Putamen (tissue), 1 donor: ENCODE results near the gene TMEM266.

Experiments
- DNase-seq: peaks from one replicate; pipeline ENCODE4 v3.0.0-alpha.2; 2016; ENCODE audit warnings: low spot score

TMEM266 gene

DNA sequence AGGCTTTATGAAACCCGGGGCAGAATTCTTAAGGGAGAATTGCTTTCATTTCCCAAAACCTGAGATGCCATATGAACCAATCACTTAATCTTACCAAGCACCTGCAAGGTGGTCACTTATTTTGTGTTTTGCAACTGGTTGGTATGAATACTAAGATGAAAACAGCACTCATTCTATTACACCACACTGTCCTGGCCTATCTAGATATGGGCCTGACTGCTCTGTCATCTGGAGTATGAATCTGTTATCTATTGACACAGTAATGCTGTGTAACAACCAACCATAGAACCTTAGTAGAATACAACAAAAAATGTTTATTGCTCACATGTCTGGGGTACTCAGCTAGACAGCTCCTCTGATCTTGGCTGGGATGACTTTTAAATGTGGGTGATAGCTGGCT is 74.8 kb downstream of the TMEM266 start:
- no peak for DNase-seq

- DNase-seq: no peak
Observed at GRCh38 chr15:76135516-76135915, 75.7 kb downstream of the TMEM266 start.

DNA sequence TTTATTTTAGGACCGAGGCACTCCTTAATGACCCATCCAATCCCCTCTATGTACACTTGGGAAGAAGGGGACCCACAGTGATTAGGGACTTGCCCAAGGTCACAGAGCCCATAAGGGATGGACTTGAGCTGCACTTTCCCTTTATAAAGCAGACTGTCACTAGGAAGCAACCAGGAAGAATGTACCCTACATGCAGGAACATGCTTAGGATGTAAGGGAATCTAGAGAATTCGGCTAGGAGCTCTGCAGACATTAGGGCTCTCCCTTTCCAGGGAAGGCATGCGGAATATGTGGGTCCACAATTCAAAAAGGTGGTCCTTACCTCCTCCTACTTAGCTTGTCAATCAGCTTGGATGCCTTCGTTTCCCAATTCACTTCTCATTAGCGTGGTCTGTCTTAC is 78.7 kb downstream of the TMEM266 start:
- no peak for DNase-seq

GRCh38 chr15:76139368-76140073 is 79.7 kb downstream of the TMEM266 start:
- DNase-seq: peak; percentile 31

GRCh38 chr15:76140074-76140464 is 80.3 kb downstream of the TMEM266 start:
- DNase-seq: no peak

GRCh38 chr15:76146812-76147211 is 87.0 kb downstream of the TMEM266 start:
- no peak for DNase-seq

GRCh38 chr15:76147906-76148570 is 88.3 kb downstream of the TMEM266 start:
- DNase-seq: no peak

GRCh38 chr15:76149291-76149915 is 89.6 kb downstream of the TMEM266 start:
- DNase-seq: no peak

GRCh38 chr15:76150513-76150912 is 90.7 kb downstream of the TMEM266 start:
- DNase-seq: no peak

DNA sequence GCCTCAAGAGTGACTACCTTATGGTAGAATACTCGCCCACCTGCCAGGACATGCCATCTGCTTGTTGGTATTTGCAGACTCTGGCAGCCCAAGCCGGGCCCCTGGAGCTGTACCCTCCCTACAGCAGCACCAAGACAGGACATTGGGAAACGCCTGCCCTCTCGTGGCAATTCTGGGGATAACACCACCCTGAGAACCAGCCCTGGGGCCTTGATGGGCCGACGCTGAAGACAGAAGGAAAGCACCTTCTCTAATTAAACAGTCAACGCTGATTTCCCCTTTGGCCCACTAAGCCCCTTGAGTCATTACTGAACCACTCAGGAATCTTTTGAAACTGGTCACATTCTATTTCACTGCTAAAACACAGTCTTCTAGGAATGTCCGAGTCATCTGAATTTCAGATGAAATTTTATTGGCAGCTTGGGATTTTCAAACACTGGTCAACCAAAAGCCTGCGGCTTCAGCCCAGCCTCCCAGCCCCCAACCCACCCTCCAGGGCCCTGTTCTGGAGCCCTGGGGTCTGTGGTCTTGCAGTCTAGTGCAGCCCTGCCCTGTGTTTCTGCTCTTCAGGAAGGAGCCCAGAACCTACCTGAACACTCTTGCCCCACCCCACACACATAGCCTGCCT is 91.3 kb downstream of the TMEM266 start:
- peak; percentile 25 for DNase-seq

GRCh38 chr15:76151599-76151974 is 91.8 kb downstream of the TMEM266 start:
- no peak for DNase-seq

DNA sequence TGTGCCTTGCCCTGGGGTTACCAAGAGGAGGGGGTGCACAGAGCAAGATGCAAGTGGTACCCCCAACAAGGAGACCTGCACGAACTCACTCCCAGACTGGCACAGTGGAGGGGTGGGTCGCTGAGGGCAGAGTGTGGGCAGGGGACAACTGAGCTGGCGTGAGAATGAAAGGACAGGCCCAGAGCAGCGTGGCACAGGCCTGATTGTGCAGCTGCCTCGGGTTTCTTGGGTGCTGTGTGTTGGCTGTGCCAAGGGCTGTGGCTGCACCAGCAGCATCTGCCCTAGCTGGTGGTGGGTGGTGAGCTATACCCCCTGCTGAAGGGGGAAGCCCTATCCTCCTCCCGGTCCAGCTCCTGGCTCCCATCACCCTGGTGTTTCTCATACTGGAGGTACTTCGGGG is 92.4 kb downstream of the TMEM266 start:
- no peak for DNase-seq

GRCh38 chr15:76153241-76154197 is 93.7 kb downstream of the TMEM266 start:
- no peak for DNase-seq

DNA sequence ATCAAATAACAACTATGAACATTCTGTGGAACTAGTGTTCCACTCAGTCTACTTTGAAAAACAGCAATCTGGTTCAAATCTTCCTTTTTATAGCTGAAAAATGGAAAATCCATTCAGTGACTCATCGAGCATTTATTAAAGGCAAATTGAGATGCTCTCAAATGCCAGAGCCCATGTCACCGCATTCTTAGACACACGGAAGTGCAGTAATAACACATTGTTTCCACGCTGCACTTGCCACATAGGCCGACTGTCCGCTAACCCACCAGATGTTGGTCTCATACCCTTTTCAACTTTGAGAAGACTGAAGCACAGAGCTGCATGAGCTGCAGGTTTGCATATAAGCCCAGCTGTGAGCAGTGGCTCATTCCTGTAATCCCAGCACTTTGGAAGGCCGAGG is 95.9 kb downstream of the TMEM266 start:
- no peak for DNase-seq

DNA sequence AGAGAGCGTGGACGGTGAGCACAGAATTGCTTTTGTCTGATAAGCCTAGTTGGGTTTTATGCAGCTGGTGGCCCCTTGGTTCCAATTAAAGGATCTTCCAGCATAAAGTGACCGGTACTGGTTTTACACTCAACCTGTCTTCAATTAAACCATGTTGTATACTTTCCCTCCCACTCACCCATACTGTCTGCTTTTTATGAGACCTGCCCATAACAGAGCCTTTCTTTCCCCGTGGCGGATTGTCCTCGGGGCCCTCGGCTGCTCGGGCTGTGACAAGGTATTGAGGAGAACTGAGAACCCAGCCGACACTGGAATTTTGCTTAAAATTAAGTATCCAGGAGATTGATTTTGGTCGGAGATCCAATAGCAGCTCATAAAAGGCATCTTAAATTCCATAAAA is 98.4 kb downstream of the TMEM266 start:
- no peak for DNase-seq

DNA sequence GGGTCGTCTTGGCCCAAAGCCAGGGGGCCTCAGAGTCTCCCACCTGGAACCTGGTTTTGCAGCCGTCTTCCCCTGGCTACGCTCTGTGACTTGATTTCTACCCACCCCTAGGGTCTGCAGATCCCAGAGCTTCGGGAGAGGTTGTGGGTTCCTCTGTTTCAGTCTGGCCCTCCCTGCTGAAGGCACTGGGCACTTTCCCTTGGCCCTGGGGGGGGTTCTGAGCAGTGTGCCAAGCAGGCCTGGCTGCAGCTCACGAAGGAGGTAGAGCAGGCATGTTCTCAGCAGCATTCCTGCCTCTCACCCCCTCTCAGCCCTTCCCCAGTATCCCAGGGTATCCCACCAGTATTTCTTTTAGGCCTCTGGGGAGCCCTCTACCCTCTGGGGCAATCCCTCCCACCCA is 99.0 kb downstream of the TMEM266 start:
- DNase-seq: no peak

DNA sequence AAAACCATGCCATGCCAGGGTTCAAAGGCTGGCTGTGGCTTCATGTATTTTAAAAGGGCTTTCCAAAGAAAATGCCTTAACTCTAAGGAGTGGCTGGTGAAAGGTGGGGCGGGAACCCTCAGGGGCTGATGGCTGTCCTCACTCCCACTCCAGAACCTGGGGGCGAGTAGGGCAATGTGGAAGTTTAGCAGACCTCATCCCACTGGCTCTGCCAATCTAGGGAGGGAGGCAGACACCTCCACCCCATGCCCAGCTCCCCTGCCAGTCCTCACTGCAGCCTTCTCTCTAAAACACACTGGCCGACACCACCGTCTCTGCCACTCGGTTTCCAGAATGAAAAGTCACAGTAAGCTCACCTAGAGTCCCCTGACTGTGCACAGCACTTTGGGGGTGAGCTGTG is 99.5 kb downstream of the TMEM266 start:
- no peak for DNase-seq

GRCh38 chr15:76160426-76161152 is 100.8 kb downstream of the TMEM266 start:
- DNase-seq: no peak

DNA sequence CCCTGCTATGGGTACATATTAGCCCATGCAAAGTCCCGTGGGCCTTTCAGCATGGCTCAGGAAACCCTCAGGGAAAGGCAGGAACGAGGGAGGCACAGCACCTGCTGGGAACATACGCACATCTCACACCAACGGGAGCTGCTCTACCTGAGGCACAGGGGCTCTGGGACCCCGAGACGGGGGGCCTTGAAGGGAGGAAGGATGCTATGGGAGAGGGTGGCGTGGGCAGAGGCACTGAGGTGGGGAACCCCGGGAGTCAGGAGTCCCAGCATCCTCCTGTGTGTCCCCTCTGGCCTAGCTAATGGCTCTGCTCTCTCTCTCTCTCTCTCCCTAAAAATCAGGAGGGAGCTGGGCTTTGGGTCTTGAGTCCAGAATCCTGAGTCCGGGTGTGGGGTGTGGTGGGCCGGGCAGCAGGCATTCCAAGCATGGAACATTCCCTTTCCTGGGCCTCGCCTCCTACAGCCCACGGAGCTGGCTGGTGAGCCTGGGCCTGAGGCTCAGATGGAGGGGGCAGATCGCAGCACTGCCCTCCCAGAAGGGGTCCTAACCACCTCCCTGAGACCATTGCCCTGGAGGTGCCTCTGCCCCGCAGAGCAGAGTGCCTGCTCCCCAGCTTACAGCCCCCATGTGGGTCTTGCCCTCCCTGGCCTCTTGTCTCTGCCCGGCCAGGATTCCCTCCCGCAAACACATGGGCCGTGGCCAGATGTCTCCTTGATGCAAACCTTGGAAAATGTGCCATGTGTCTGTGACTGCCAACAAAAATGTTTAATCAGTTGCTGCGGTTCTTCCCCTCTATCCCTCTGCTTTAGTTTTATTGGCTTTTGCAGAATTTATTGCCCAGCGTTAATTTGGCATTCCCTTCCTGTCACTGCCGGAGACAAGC is 101.6 kb downstream of the TMEM266 start:
- DNase-seq: no peak

GRCh38 chr15:76162036-76162398 is 102.2 kb downstream of the TMEM266 start:
- DNase-seq: no peak
